Activated B cell treated with CpG ODN at 0.5 μM for 24 hours (primary cell): ENCODE results near the gene FHOD3. TPM values are rescaled to one million over a fixed set of nuclear protein-coding genes. Genes with fewer than 3 reads are reported as not detected.

Source experiments
- ATAC-seq: fragments of 200-7000 bp; cut with Tn5 transposase; one replicate; pipeline ENCODE4 v1.10.0; 2021; ENCODE audit warnings: low read depth, mild to moderate bottlenecking, moderate library complexity
- CTCF ChIA-PET: fragments of 350-600 bp; sonication (Branson Sonifier 250); formaldehyde crosslinking; loops from one replicate; lab custom pipeline; 2021; ENCODE audit warnings: antibody characterized with exemption; lab: Charles Lee
- POLR2A ChIA-PET: fragments of 350-600 bp; sonication (Branson Sonifier 250); formaldehyde crosslinking; loops from one replicate; lab custom pipeline; 2021; ENCODE audit warnings: antibody characterized with exemption; lab: Charles Lee
- DNase-seq: peaks from one replicate; pipeline ENCODE4 v3.0.0; 2022
- H3K27ac Mint-ChIP-seq: one replicate; pipeline ENCODE4 v1.8.0; 2020; ENCODE audit warnings: mixed read lengths
- H3K27me3 Mint-ChIP-seq: one replicate; pipeline ENCODE4 v1.8.0; 2021; ENCODE audit warnings: mixed read lengths
- H3K36me3 Mint-ChIP-seq: one replicate; pipeline ENCODE4 v1.8.0; 2021; ENCODE audit warnings: low read depth, mixed read lengths
- H3K4me1 Mint-ChIP-seq: one replicate; pipeline ENCODE4 v1.8.0; 2021; ENCODE audit warnings: mixed read lengths
- H3K4me3 Mint-ChIP-seq: one replicate; pipeline ENCODE4 v1.8.0; 2020; ENCODE audit warnings: mild to moderate bottlenecking, mixed read lengths
- H3K9me3 Mint-ChIP-seq: one replicate; pipeline ENCODE4 v1.8.0; 2020; ENCODE audit warnings: mixed read lengths
- intact Hi-C: fragments of 100-400 bp; cut with micrococcal nuclease; formaldehyde crosslinking; loops from one replicate; pipeline ENCODE4 v1.15.1; 2024
- total RNA-seq: library from RNA; stranded (reverse); gene quantifications from 2 replicates; pipeline ENCODE4 v1.2.3, GENCODE V29; 2022
- TF ChIP-seq, protein P1 (sequence below): fragments of 200-600 bp; IDR thresholded peaks from one replicate; pipeline ENCODE4 v1.8.0; 2022; ENCODE audit warnings: antibody characterized with exemption, mild to moderate bottlenecking

Gene FHOD3
- total RNA-seq, 1 donor from 2014 or later: not detected

DNA sequence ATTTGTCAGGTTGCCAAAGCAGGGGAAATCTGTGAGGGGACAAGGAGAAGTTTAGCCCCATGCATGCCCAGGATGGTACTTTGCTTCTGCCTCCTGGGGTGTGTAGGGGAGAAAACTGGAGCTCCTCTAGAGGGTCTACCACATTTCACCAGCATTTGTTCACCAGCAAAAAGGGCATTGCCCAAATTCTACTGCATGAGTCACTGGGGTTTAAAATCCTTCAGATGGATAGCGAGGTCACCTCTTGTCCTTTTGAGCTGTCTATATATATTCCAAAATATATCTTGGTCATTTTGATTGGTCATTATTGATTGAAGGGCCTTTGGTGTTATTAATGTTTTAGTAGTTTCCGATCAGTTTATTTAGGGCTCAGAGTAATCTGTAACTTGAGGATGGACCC, 18.7 kb downstream of the FHOD3 start:
- H3K36me3 Mint-ChIP-seq: no peaks in the 10 kb centered on the region
- intact Hi-C loops: no loop called here
- POLR2A ChIA-PET: no interaction called here
- H3K4me1 Mint-ChIP-seq: no peaks in the 10 kb centered on the region
- peaks cover 38% of the 10 kb centered on the region for H3K27me3 Mint-ChIP-seq
- TF ChIP-seq, protein P1, sequence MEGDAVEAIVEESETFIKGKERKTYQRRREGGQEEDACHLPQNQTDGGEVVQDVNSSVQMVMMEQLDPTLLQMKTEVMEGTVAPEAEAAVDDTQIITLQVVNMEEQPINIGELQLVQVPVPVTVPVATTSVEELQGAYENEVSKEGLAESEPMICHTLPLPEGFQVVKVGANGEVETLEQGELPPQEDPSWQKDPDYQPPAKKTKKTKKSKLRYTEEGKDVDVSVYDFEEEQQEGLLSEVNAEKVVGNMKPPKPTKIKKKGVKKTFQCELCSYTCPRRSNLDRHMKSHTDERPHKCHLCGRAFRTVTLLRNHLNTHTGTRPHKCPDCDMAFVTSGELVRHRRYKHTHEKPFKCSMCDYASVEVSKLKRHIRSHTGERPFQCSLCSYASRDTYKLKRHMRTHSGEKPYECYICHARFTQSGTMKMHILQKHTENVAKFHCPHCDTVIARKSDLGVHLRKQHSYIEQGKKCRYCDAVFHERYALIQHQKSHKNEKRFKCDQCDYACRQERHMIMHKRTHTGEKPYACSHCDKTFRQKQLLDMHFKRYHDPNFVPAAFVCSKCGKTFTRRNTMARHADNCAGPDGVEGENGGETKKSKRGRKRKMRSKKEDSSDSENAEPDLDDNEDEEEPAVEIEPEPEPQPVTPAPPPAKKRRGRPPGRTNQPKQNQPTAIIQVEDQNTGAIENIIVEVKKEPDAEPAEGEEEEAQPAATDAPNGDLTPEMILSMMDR: no peak
- H3K4me3 Mint-ChIP-seq: no peak overlapping the region
- DNase-seq (no peak), ATAC-seq (no peak)
- H3K27ac Mint-ChIP-seq: no peak overlapping the region
- H3K9me3 Mint-ChIP-seq: peaks cover 12% of the 10 kb centered on the region
- CTCF ChIA-PET: no interaction called here

DNA sequence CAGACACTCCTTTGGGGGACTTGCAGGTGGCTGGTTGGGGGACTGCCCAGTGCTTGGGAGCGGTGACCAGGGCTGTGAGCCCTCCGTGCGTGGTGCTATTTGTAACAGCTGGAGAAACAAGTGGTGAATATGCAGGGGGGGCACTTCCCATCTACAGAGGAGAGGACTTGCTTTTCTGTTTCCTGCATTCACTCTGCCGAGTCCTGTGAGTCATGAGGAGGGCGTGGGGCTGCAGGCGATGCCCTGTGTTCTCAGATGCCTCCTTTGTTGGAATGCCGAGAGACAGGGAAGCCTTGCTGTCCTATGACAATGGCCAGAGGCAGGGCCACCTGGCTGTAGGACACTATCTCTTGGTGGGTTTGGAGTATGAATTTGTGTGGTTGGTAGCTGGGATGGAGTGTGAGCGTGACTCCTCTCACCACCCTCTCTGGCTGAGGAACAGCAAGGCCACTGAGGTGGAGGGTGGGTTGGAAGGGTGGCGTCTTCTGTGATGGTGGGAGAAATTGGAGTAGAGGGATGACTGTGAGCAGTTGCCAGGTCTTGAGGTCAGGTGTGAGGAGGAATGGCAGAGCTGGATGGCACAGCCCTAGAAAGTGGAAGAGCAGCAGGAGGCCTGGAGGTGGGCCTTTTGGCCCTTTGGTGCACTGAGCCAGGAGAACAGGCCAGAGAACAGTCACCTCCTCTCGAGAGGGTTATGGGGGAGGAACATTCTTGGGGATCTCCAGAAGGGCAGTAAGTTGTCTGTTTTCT, 24.3 kb downstream of the FHOD3 start:
- DNase-seq (no peak), ATAC-seq (no peak)
- Mint-ChIP-seq H3K4me1 (no peaks in the 10 kb centered on the region), H3K4me3 (no peak overlapping the region), H3K27ac (no peak overlapping the region), H3K36me3 (no peaks in the 10 kb centered on the region), H3K9me3 (peaks cover 12% of the 10 kb centered on the region), H3K27me3 (peaks cover 14% of the 10 kb centered on the region)
- intact Hi-C loops: no loop called here
- ChIA-PET POLR2A (no interaction called here), CTCF (no interaction called here)
- TF ChIP-seq, protein P1: no peak

DNA sequence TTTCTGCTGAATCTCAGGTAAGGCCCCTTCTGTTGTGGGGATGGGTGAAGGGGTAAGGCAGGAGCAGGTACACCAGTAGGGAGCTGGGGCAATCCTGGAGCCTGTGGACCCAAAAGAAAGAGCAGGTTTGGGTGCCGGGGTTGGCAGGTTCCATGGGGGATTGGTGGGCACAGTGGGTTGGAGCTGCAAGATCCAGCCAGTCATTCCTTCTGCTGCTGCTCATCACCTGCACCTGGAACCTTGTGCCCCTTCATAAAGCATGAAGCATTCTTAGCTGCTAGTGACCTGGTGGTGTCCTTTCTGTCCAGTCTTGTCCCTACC, 24.9 kb downstream of the FHOD3 start:
- Mint-ChIP-seq H3K4me1 (no peaks in the 10 kb centered on the region), H3K27ac (no peak overlapping the region), H3K27me3 (peaks cover 14% of the 10 kb centered on the region), H3K9me3 (peaks cover 12% of the 10 kb centered on the region), H3K4me3 (no peak overlapping the region), H3K36me3 (no peaks in the 10 kb centered on the region)
- TF ChIP-seq, protein P1: no peak
- no peak for DNase-seq
- ChIA-PET CTCF (no interaction called here), POLR2A (no interaction called here)
- intact Hi-C loops: no loop called here
- no peak for ATAC-seq

DNA sequence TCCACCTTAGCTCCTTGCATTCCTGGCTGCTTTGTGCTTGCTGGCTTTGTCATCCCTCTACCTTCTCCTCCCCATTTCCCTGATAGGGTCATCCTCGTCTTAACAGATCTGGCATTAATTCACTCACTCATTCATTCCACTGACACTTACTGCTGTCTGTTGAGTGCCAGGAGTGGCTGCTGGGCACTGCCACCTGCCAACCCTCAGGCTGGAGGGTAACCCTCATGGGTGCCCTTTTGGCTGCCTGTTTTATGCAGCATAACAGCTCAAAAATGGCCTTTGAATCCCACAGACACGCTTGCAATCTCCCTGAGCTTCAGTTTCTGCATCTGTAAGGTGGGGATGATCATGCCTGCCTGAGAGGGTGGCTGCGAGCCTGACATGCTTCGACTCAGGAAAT, 25.2 kb downstream of the FHOD3 start:
- DNase-seq: no peak
- ATAC-seq: no peak
- ChIA-PET CTCF (no interaction called here), POLR2A (no interaction called here)
- Mint-ChIP-seq H3K4me1 (no peaks in the 10 kb centered on the region), H3K27me3 (peaks cover 15% of the 10 kb centered on the region), H3K27ac (no peak overlapping the region), H3K4me3 (no peak overlapping the region), H3K9me3 (peaks cover 12% of the 10 kb centered on the region), H3K36me3 (no peaks in the 10 kb centered on the region)
- intact Hi-C loops: no loop called here
- TF ChIP-seq, protein P1: no peak

DNA sequence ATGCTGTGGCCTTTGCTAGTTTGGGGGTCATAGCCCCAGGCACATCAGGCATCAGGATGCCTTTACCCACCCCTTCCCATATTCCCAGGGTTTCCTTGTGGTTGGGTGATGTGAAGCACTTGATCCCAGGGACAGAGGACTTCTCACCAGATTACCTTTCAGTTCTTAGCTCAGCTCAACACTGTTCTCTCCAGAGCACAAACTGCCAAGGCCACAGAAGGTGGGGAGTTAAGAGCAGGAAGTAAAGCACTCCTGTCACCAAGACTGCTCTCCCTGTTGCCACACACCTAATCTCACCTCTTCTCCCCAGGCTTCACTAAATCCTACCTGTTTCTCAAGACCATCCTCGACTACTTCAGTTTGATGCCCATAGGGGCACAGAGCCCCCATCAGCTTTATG, 25.9 kb downstream of the FHOD3 start:
- Mint-ChIP-seq H3K27me3 (peaks cover 20% of the 10 kb centered on the region), H3K4me3 (no peak overlapping the region), H3K36me3 (no peaks in the 10 kb centered on the region), H3K27ac (no peak overlapping the region), H3K9me3 (peaks cover 10% of the 10 kb centered on the region), H3K4me1 (no peaks in the 10 kb centered on the region)
- ChIA-PET CTCF (no interaction called here), POLR2A (no interaction called here)
- intact Hi-C loops: no loop called here
- DNase-seq (no peak), ATAC-seq (no peak)
- TF ChIP-seq, protein P1: no peak
